Measurements from ENCODE around the gene GAN. TPM values are rescaled to one million over a fixed set of nuclear protein-coding genes. Genes with fewer than 3 reads are reported as not detected.

GAN gene
- total RNA-seq, 4 donors from 2014 or later: 12.9 to 378 (median 14.7) TPM

DNA sequence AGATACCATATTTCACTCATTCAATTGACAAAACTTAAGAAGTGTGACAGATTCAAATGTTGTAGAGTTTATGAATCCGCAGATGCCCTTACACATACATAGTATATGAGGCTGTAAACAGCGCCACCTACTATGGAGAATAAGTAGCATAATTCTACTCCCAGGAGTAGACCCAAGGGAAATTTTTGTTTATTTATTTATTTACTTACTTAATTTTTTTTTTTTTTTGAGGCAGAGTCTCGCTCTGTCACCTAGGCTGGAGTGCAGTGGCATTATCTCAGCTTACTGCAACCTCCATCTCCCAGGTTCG is 35.5 kb downstream of the GAN start:
- H3K27me3 ChIP-seq: no peaks in the 10 kb centered on the region
- no peaks in the 10 kb centered on the region for H3K4me1 ChIP-seq
- H3K27ac ChIP-seq: no peak overlapping the region
- in situ Hi-C loops (cut with MboI; ENCODE audit: low pct_ligation_motif_present in 1 of 4, low pct_unique_long_range_greater_than_20kb in 1 of 4, low sequenced_read_pairs in 3 of 4): loop anchor here in 2 of 4 donors (25.0 kb wide), 2 partner anchors 387 to 537 kb away; no protein-coding TSS in a partner anchor
- TF ChIP-seq, protein P1, sequence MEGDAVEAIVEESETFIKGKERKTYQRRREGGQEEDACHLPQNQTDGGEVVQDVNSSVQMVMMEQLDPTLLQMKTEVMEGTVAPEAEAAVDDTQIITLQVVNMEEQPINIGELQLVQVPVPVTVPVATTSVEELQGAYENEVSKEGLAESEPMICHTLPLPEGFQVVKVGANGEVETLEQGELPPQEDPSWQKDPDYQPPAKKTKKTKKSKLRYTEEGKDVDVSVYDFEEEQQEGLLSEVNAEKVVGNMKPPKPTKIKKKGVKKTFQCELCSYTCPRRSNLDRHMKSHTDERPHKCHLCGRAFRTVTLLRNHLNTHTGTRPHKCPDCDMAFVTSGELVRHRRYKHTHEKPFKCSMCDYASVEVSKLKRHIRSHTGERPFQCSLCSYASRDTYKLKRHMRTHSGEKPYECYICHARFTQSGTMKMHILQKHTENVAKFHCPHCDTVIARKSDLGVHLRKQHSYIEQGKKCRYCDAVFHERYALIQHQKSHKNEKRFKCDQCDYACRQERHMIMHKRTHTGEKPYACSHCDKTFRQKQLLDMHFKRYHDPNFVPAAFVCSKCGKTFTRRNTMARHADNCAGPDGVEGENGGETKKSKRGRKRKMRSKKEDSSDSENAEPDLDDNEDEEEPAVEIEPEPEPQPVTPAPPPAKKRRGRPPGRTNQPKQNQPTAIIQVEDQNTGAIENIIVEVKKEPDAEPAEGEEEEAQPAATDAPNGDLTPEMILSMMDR (IDR thresholded peaks at IDR 0.05): peak in 1 of 5 experiments; percentile 9
- no peak for TF ChIP-seq POLR2AphosphoS5 (IDR thresholded peaks at IDR 0.05)
- TF ChIP-seq POLR2A (IDR thresholded peaks at IDR 0.05): no peak
- no peak for TF ChIP-seq EP300 (IDR thresholded peaks at IDR 0.05; ENCODE audit: low read depth)
- DNase-seq: no peak
- H3K4me3 ChIP-seq: no peak overlapping the region
- H3K9me3 ChIP-seq: peaks cover 7 to 18% of the 10 kb centered on the region in 2 donors
- peaks cover 0 to 3% (median 0%) of the 10 kb centered on the region in 4 donors for H3K36me3 ChIP-seq
- intact Hi-C loops (cut with DNase I; ENCODE audit: low total_unique reads): no loop called here
- 97 to 100% methylated on average over 2 to 4 of the region's 4 CpGs for WGBS, 2 donors (ENCODE audit: low coverage in 1 of 2)

- WGBS, 2 donors (ENCODE audit: low coverage in 1 of 2): 83 to 97% methylated on average over 3 of the region's 3 CpGs
- no peak overlapping the region for H3K27ac ChIP-seq
- no peaks in the 10 kb centered on the region for H3K9me3 ChIP-seq
- no peak overlapping the region for H3K4me3 ChIP-seq
- TF ChIP-seq, protein P1 (IDR thresholded peaks at IDR 0.05): no peak
- TF ChIP-seq EP300 (IDR thresholded peaks at IDR 0.05; ENCODE audit: low read depth) (no peak), POLR2A (IDR thresholded peaks at IDR 0.05) (no peak), POLR2AphosphoS5 (IDR thresholded peaks at IDR 0.05) (no peak)
- intact Hi-C loops (cut with DNase I; ENCODE audit: low total_unique reads) (no loop called here), in situ Hi-C loops (cut with MboI; ENCODE audit: low pct_ligation_motif_present in 1 of 4, low pct_unique_long_range_greater_than_20kb in 1 of 4, low sequenced_read_pairs in 3 of 4) (loop anchor here in 2 of 4 donors (25.0 kb wide), 2 partner anchors 383 to 533 kb away; no protein-coding TSS in a partner anchor)
- no peaks in the 10 kb centered on the region for H3K4me1 ChIP-seq
- H3K27me3 ChIP-seq: no peaks in the 10 kb centered on the region
- no peak for DNase-seq
- peaks cover 0 to 16% (median 0%) of the 10 kb centered on the region in 4 donors for H3K36me3 ChIP-seq
Observed at GRCh38 chr16:81353895-81354294, 39.1 kb downstream of the GAN start.

GRCh38 chr16:81357711-81358260 is 43.0 kb downstream of the GAN start:
- in situ Hi-C loops (cut with MboI; ENCODE audit: low pct_ligation_motif_present in 1 of 4, low pct_unique_long_range_greater_than_20kb in 1 of 4, low sequenced_read_pairs in 3 of 4): loop anchor here in 2 of 4 donors (25.0 kb wide), 2 partner anchors 380 to 530 kb away; no protein-coding TSS in a partner anchor
- Histone ChIP-seq H3K27me3 (no peaks in the 10 kb centered on the region), H3K36me3 (peaks cover 0 to 36% (median 6%) of the 10 kb centered on the region in 4 donors)

DNA sequence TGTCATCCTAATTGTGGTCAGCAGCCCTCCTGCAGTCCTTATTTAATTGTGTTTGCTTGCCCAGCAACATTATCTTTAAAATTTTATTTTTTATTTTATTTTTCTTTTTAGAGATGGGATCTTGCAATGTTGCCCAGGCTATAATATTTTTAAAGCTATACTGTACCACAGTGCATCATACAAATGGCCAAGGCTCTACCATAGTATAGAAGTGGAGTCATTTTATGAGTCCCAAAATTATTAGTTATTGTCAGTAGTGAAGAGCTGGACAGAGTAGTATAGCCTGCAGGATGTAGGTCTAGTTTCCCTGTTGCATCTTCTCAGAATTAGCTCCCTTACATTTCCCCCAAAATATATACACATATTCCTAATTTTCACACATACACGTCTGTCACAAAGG is 44.1 kb downstream of the GAN start:
- intact Hi-C loops (cut with DNase I; ENCODE audit: low total_unique reads) (no loop called here), in situ Hi-C loops (cut with MboI; ENCODE audit: low pct_ligation_motif_present in 1 of 4, low pct_unique_long_range_greater_than_20kb in 1 of 4, low sequenced_read_pairs in 3 of 4) (loop anchor here in 2 of 4 donors (25.0 kb wide), 2 partner anchors 378 to 528 kb away; no protein-coding TSS in a partner anchor)
- H3K36me3 ChIP-seq: peaks cover 0 to 45% (median 6%) of the 10 kb centered on the region in 4 donors
- H3K4me3 ChIP-seq: no peak overlapping the region
- WGBS, 2 donors (ENCODE audit: low coverage in 1 of 2): 83 to 91% methylated on average over 1 of the region's 1 CpG
- H3K27me3 ChIP-seq: no peaks in the 10 kb centered on the region
- DNase-seq: no peak
- TF ChIP-seq POLR2AphosphoS5 (IDR thresholded peaks at IDR 0.05) (no peak), EP300 (IDR thresholded peaks at IDR 0.05; ENCODE audit: low read depth) (no peak), POLR2A (IDR thresholded peaks at IDR 0.05) (no peak)
- TF ChIP-seq, protein P1 (IDR thresholded peaks at IDR 0.05): no peak
- no peak overlapping the region for H3K27ac ChIP-seq
- H3K9me3 ChIP-seq: no peaks in the 10 kb centered on the region
- no peaks in the 10 kb centered on the region for H3K4me1 ChIP-seq

More at GRCh38 chr16:81357711-81358260, 43.0 kb downstream of the GAN start:
- intact Hi-C loops (cut with DNase I; ENCODE audit: low total_unique reads): no loop called here
- no peak overlapping the region for H3K27ac ChIP-seq
- H3K9me3 ChIP-seq: no peaks in the 10 kb centered on the region
- DNase-seq: no peak
- TF ChIP-seq POLR2A (IDR thresholded peaks at IDR 0.05) (no peak), POLR2AphosphoS5 (IDR thresholded peaks at IDR 0.05) (no peak), EP300 (IDR thresholded peaks at IDR 0.05; ENCODE audit: low read depth) (no peak)
- TF ChIP-seq, protein P1 (IDR thresholded peaks at IDR 0.05): no peak
- no peaks in the 10 kb centered on the region for H3K4me1 ChIP-seq
- no peak overlapping the region for H3K4me3 ChIP-seq
- WGBS, 2 donors (ENCODE audit: low coverage in 1 of 2): 92 to 95% methylated on average over 8 to 9 of the region's 9 CpGs

Measured in transverse colon (tissue), 4 donors.